AG09319 (cell line): ENCODE data around the gene NFIC.
"Not testable (repeated sequence)": the region's sequence is repeated elsewhere in the genome, so short reads cannot be mapped to it uniquely, and the experiment has no call there.

Experiments used
- DNase-seq: peaks from one replicate; pipeline ENCODE4 v3.0.0-alpha.2; 2010; ENCODE audit warnings: low read depth; ENCODE audit errors: extremely low read depth
- TF ChIP-seq, protein P1 (sequence below): IDR thresholded peaks from 2 replicates; pipeline ENCODE4 v1.5.1; 2011; ENCODE audit warnings: low read depth, mild to moderate bottlenecking, inconsistent platforms, low read length, moderate library complexity

NFIC gene

GRCh38 chr19:3372413-3372812, 6.0 kb downstream of the NFIC start:
- TF ChIP-seq, protein P1, sequence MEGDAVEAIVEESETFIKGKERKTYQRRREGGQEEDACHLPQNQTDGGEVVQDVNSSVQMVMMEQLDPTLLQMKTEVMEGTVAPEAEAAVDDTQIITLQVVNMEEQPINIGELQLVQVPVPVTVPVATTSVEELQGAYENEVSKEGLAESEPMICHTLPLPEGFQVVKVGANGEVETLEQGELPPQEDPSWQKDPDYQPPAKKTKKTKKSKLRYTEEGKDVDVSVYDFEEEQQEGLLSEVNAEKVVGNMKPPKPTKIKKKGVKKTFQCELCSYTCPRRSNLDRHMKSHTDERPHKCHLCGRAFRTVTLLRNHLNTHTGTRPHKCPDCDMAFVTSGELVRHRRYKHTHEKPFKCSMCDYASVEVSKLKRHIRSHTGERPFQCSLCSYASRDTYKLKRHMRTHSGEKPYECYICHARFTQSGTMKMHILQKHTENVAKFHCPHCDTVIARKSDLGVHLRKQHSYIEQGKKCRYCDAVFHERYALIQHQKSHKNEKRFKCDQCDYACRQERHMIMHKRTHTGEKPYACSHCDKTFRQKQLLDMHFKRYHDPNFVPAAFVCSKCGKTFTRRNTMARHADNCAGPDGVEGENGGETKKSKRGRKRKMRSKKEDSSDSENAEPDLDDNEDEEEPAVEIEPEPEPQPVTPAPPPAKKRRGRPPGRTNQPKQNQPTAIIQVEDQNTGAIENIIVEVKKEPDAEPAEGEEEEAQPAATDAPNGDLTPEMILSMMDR = no peak
- no peak for DNase-seq

DNA sequence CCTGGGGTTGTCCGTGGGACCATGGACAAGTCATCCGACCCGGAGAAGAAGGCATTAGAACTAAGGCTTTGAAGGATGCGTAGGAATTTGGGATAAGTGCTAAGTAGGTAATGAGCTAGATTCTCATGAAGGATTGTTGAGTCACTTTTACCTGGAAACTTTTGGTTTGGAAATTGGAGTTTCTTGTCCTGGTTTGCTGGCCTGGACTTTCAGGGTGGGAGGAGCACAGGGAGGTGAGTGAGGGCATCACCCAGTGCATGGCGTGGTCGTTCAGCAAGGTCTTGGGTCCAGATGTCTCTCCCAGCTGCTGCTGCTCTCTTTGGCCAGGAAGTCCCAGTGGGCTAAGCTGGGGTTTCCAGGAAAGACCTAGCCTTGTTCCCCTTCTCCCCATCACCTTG, 7.6 kb downstream of the NFIC start:
- TF ChIP-seq, protein P1 = no peak
- DNase-seq = no peak

- DNase-seq = no peak
- TF ChIP-seq, protein P1 = no peak
Measured at GRCh38 chr19:3374369-3375112, 8.2 kb downstream of the NFIC start.

DNA sequence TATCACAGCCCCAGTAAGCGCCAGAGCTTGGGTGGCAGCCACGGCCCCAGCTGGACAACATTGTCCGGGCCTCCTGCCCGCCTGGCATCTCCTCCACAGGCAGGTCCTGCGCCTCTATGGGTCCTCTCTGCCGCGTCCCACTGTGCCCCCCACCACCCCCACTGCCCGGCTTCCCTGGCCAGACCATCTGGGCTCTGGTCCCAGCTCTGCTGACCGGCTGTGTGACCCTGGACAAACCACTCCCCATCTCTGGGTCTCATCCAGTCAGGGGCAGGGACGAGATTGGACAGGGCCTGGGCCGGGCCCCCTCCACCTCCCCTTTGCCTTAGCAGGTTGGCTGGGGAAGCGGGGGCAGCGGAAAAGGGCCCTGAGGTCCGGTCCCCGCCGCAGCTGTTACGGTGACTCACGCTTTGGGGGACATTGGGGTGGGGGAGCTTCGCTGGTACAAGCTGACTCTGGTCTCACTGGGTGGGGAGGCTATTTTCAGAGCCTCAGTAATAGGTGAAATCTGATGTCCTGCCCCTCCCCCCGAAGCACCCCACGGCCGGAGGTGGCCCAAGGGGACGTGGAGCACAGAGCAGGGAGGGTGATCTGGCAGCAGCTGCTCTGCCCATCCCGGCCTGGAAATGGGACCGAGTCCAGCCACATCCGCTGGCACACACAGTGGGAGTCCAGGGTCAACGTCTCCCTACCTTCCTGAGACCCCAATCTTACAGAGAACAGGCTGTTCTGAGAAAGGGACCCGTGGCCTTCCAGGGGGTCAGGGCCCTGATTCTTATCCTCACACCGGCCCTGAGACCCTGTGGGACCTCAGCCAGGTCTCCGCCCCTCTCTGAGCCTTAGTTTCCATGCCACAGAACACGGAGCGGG, 9.1 kb downstream of the NFIC start:
- DNase-seq = no peak
- TF ChIP-seq, protein P1 = no peak

DNA sequence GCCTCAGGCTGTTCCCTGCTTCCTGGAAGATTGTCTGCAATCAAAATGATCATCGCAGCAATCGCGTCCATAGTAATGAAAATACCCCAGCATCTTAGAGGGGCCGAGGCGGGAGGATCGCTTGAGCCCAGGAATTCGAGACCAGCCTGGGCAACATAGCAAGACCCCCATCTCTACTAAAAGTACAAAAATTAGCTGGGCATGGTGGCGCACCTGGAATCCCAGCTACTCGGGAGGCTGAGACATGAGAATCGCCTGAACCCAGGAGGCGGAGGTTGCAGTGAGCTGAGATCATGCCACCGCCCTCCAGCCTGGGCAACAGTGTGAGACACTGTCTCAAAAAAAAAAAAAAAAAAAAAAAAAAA, 9.7 kb downstream of the NFIC start:
- DNase-seq = not testable (repeated sequence)

GRCh38 chr19:3378352-3379150, 12.2 kb downstream of the NFIC start:
- TF ChIP-seq, protein P1 = no peak
- DNase-seq = no peak

DNA sequence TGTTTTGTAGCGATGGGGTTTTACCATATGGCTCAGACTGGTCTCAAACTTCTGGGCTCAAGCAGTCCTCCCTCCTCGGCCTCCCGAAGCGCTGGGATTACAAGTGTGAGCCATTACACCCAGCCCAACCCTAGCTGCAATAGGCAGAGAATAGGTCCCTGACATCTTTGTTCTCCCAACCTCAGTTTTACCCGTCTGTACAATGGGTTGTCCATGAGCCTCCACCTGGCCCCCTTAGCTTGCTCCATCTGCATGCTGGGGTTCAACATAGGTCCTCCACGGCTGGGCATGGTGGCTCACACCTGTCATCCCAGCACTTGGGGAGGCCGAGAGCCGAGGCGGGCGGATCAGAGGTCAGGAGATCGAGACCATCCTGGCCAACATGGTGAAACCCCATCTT, 14.4 kb downstream of the NFIC start:
- TF ChIP-seq, protein P1 = no peak
- DNase-seq = no peak
